Spinal cord (tissue), 10 donors: ENCODE results near the gene HOXC12. TPM values are rescaled to one million over a fixed set of nuclear protein-coding genes. Genes with fewer than 3 reads are reported as not detected.

Experiments used
- DNase-seq, 6 donors: peaks; one replicate each; pipeline versions ENCODE4 v3.0.0 to v3.0.0-alpha.2; 2013 to 2015; ENCODE audit warnings: low spot score in 6 of 6, low read depth in 4 of 6
- H3K27ac ChIP-seq: one replicate; pipeline ENCODE4 v1.5.1; 2013; ENCODE audit warnings: low read depth, low read length, control low read depth
- H3K27me3 ChIP-seq: one replicate; pipeline ENCODE4 v1.6.1; 2013; ENCODE audit warnings: low read length; ENCODE audit not compliant: control insufficient read depth, insufficient read depth
- H3K36me3 ChIP-seq: one replicate; pipeline ENCODE4 v1.6.1; 2013; ENCODE audit warnings: low read length; ENCODE audit not compliant: control insufficient read depth, insufficient read depth
- H3K4me1 ChIP-seq: one replicate; pipeline ENCODE4 v1.6.1; 2013; ENCODE audit warnings: low read length; ENCODE audit not compliant: control insufficient read depth, insufficient read depth
- H3K4me3 ChIP-seq: one replicate; pipeline ENCODE4 v1.5.1; 2013; ENCODE audit warnings: low read depth, low read length, control low read depth
- H3K9me3 ChIP-seq: one replicate; pipeline ENCODE4 v1.6.1; 2013; ENCODE audit warnings: low read length; ENCODE audit not compliant: control insufficient read depth, insufficient read depth
- WGBS: methylation state at CpG from one replicate; pipeline ENCODE4 v1.1.5; 2013; ENCODE audit warnings: missing lambda C conversion rate; ENCODE audit not compliant: insufficient coverage; 5-methylcytosine and 5-hydroxymethylcytosine counted together
- polyA plus RNA-seq, 2 donors: library from polyadenylated mRNA; unstranded; fragments of 120-200 nt; gene quantifications; one replicate each; pipeline ENCODE4 v1.2.1, GENCODE V29; 2013; ENCODE audit not compliant: insufficient read length in 2 of 2
- total RNA-seq, 2 donors: library from RNA; depleted of rRNA in 1 of 2; stranded (reverse); fragments of 120-200 nt in 1 of 2; fragments of >200 nt in 1 of 2; gene quantifications; one replicate each; pipeline versions ENCODE4 v1.2.3 to v1.2.4, GENCODE V29; 2013 to 2014
- donor health status: healthy.

Gene HOXC12
- total and polyA plus RNA-seq, 4 donors, result 2.3 TPM; not detected in 3

GRCh38 chr12:53977596-53978445 is 23.1 kb downstream of the HOXC12 start:
- WGBS, result 13% methylated on average over 9 of the region's 11 CpGs
- Histone ChIP-seq H3K4me1 (peaks cover 58% of the 10 kb centered on the region), H3K36me3 (no peaks in the 10 kb centered on the region), H3K4me3 (no peak overlapping the region), H3K9me3 (no peaks in the 10 kb centered on the region), H3K27me3 (peaks cover 97% of the 10 kb centered on the region), H3K27ac (no peak overlapping the region)
- no peak for DNase-seq

- no peaks in the 10 kb centered on the region for H3K36me3 ChIP-seq
- H3K27me3 ChIP-seq, result peaks cover 97% of the 10 kb centered on the region
- no peak for DNase-seq
- peaks cover 51% of the 10 kb centered on the region for H3K4me1 ChIP-seq
- H3K9me3 ChIP-seq, result no peaks in the 10 kb centered on the region
- H3K4me3 ChIP-seq, result no peak overlapping the region
- 27% methylated on average over 3 of the region's 15 CpGs for WGBS
- H3K27ac ChIP-seq, result peak overlapping the region; percentile 61
Observed at GRCh38 chr12:53978477-53979356, 24.0 kb downstream of the HOXC12 start.

GRCh38 chr12:53980104-53980801 is 25.6 kb downstream of the HOXC12 start:
- Histone ChIP-seq H3K27ac (peak overlapping the region; percentile 99), H3K9me3 (no peaks in the 10 kb centered on the region), H3K4me3 (peak overlapping the region; percentile 24), H3K36me3 (no peaks in the 10 kb centered on the region), H3K4me1 (peaks cover 52% of the 10 kb centered on the region), H3K27me3 (peaks cover 93% of the 10 kb centered on the region)
- DNase-seq, result no peak
- WGBS, result 49% methylated on average over 3 of the region's 7 CpGs

- peaks cover 3% of the 10 kb centered on the region for H3K36me3 ChIP-seq
- peak overlapping the region; percentile 99 for H3K27ac ChIP-seq
- no peak for DNase-seq
- peak overlapping the region; percentile 24 for H3K4me3 ChIP-seq
- H3K9me3 ChIP-seq, result no peaks in the 10 kb centered on the region
- WGBS, result 41% methylated on average over 10 of the region's 15 CpGs
- H3K27me3 ChIP-seq, result peaks cover 92% of the 10 kb centered on the region
- peaks cover 53% of the 10 kb centered on the region for H3K4me1 ChIP-seq
Observed at GRCh38 chr12:53980802-53981496, 26.2 kb downstream of the HOXC12 start.

- 13% methylated on average over 27 of the region's 30 CpGs for WGBS
- Histone ChIP-seq H3K4me3 (peak overlapping the region; percentile 24), H3K27ac (peak overlapping the region; percentile 99), H3K9me3 (no peaks in the 10 kb centered on the region), H3K27me3 (peaks cover 92% of the 10 kb centered on the region), H3K4me1 (peaks cover 55% of the 10 kb centered on the region), H3K36me3 (peaks cover 3% of the 10 kb centered on the region)
- no peak for DNase-seq
Observed at GRCh38 chr12:53981634-53982565, 27.2 kb downstream of the HOXC12 start.

GRCh38 chr12:53982648-53983567 is 28.2 kb downstream of the HOXC12 start:
- Histone ChIP-seq H3K27ac (peak overlapping the region; percentile 99), H3K4me3 (peak overlapping the region; percentile 24), H3K27me3 (peaks cover 89% of the 10 kb centered on the region), H3K36me3 (peaks cover 3% of the 10 kb centered on the region), H3K9me3 (no peaks in the 10 kb centered on the region), H3K4me1 (peaks cover 53% of the 10 kb centered on the region)
- DNase-seq, result no peak
- WGBS, result 16% methylated on average over 16 of the region's 26 CpGs

- Histone ChIP-seq H3K4me1 (peaks cover 53% of the 10 kb centered on the region), H3K27ac (peak overlapping the region; percentile 99), H3K27me3 (peaks cover 89% of the 10 kb centered on the region), H3K36me3 (peaks cover 3% of the 10 kb centered on the region), H3K9me3 (no peaks in the 10 kb centered on the region), H3K4me3 (peak overlapping the region; percentile 24)
- DNase-seq, result no peak
- WGBS, result 14% methylated on average over 9 of the region's 17 CpGs
Observed at GRCh38 chr12:53983568-53983949, 28.9 kb downstream of the HOXC12 start.
